ENCODE results near the gene UCHL5.
"Not testable (repeated sequence)": the region's sequence is repeated elsewhere in the genome, so short reads cannot be mapped to it uniquely, and the experiment has no call there.

Gene UCHL5

DNA sequence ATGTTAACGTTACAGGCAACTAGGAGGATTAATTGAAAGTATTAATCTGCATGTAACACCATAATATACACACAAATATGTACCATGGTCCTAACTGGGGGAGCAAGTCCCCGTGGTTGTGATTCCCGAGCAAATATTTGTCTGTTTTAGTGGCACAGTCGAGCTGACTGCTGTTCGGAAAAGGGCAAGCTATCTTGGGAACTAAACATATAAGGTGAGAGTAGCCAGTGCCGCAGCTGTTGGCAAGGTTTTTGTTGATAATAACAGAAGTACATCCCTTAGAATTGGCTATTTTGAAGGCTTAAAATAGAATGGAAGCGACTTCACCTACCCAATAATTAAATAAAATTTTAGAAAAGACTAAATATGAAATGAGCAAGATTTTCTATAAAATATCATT is 45.5 kb downstream of the UCHL5 start:
- in situ Hi-C loops (cut with MboI; ENCODE audit: low sequenced_read_pairs): loop anchor here (25.0 kb wide), 2 partner anchors 201 to 526 kb away; partner anchors contain the start of gene RGS2

DNA sequence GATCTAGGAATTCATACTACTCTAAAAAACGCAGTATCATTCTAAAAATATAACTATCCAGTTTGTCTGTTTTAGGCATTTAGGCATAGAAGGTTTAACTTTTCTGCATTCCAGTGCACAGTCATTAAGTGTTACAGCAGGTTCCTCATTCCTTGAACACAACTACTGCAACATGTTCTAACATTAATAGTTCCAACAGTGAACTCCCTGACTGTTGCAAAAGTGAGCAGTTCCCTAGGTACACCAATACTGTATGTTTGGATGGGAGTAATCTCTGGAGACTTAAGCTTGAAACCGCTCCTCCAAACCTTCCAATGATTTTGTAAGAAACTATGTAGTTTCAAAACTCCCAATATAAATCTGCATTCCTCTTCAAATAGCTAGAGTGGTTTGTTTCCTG is 46.2 kb downstream of the UCHL5 start:
- in situ Hi-C loops (cut with MboI; ENCODE audit: low sequenced_read_pairs): loop anchor here (25.0 kb wide), 2 partner anchors 201 to 526 kb away; partner anchors contain the start of gene RGS2

DNA sequence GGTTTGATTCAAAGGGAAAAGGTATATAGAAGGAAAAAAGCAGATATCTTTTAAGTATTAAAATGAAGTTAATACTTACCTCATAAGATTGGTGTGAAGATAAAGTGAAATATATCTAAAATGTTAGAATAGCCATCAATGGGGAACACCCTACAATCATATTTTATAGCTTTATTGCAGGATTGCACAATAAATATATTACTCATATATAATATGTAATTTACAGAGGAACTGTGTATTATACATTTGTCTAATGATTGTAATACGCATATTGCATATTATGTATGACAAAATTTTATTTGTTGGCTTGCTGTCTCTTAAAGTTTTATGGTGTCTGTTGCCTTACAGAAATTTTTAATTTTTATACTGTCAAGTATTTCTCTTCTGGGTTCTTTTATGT is 47.8 kb downstream of the UCHL5 start:
- in situ Hi-C loops (cut with MboI; ENCODE audit: low sequenced_read_pairs): loop anchor here (25.0 kb wide), 2 partner anchors 199 to 524 kb away; partner anchors contain the start of gene RGS2

DNA sequence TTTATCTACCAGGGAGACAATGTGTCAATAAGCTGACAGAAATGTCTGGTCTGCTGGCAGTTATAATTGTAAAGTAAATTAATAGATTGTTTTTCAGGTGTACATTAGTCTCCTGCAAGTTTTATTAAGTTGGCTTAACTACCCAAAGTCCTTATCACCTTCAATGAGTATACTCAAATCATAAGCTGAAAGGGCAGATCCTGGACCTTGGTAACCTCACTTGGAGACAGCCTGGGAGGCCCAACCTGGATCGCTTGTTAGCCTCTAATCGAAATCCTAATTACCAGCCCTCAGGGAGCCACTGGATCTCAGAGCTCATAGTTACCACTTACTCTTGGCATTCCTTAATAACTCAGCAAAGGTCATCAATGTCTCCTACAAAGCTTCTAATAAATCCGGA is 49.7 kb downstream of the UCHL5 start:
- in situ Hi-C loops (cut with MboI; ENCODE audit: low sequenced_read_pairs): loop anchor here (25.0 kb wide), 2 partner anchors 197 to 522 kb away; partner anchors contain the start of gene RGS2

DNA sequence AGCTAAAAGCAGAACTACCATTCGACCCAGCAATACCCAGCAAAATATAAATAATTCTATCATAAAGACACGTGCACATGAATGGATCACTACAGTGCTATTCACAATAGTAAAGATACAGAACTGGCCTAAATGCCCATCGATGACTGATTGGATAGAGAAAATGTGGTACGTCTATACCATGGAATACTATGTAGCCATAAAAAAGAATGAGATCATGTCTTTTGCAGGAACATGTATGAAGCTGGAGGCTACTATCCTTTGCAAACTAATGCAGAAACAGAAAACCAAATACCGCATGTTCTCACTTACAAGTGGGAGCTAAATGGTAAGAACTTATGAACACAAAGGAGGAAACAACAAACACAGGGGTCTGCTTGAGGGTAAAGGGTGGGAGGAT is 53.4 kb downstream of the UCHL5 start:
- in situ Hi-C loops (cut with MboI; ENCODE audit: low sequenced_read_pairs): loop anchor here (25.0 kb wide), 2 partner anchors 193 to 518 kb away; partner anchors contain the start of gene RGS2

DNA sequence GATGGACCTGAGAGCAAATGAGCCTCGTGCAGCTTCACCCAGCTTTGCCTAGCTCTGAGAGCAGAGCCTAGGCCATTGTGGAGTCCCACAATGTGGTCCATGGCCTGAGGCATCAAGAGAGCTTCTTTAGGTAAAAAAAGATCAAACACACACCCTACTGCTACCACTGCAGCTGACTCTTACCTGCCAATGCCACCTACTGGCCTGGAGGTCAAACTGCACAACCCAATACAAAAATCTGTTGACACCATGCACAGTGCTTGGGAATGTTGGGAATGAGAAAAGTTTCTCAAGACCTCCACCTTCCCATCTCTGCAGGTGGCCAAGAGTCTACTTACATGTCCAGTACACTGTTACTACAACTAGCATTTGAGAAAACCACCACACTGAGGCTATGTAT is 60.6 kb downstream of the UCHL5 start:
- in situ Hi-C loops (cut with MboI; ENCODE audit: low sequenced_read_pairs): no loop called here

DNA sequence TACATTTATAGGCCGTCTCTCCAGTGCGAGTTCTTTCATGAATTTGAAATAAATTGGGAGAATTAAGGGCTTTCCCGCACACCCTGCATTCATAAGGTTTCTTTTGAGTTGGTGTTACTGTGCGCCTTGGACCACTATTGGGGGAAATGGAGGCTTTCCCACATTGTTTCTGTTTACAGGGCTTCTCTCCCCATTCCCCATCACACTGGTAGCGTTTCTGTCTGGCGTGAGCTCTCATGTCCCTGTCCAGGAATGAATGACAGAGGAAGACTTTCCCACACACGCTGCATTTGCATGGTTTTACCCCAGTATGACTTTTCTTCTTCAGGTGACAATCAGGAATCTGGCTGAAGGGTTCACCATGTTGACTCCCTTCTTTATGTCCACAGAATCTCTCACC is 65.0 kb downstream of the UCHL5 start:
- in situ Hi-C loops (cut with MboI; ENCODE audit: low sequenced_read_pairs): no loop called here

DNA sequence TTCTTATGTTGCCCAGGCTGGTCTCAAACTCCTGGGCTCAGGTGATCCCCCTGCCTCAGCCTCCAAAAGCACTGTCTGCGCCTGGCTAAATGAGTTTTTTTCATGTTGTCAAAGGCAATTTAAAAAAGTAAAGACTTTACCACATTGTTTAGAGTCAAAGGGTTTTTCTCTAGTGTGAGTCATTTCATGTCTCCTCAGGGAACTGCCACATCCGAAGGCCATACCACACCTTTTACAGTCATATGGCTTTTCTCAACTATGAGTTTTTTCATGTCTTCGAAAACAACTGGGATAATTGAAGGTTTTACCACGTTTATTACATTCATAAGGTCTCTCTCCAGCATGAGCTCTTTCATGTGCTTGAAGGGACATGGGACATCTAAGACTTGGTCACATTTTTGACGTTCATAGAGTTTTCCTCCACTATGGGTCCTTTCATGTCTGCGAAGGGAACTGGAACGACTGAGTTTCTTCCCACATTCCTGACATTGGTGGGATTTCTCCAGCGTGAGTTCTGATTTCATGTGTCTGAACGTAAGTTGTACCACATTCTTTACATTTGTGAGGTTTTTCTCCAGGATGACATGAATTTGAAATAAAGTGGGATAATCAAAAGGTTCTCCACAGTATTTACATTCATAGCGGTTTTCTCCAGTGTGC is 65.6 kb downstream of the UCHL5 start:
- in situ Hi-C loops (cut with MboI; ENCODE audit: low sequenced_read_pairs): no loop called here

DNA sequence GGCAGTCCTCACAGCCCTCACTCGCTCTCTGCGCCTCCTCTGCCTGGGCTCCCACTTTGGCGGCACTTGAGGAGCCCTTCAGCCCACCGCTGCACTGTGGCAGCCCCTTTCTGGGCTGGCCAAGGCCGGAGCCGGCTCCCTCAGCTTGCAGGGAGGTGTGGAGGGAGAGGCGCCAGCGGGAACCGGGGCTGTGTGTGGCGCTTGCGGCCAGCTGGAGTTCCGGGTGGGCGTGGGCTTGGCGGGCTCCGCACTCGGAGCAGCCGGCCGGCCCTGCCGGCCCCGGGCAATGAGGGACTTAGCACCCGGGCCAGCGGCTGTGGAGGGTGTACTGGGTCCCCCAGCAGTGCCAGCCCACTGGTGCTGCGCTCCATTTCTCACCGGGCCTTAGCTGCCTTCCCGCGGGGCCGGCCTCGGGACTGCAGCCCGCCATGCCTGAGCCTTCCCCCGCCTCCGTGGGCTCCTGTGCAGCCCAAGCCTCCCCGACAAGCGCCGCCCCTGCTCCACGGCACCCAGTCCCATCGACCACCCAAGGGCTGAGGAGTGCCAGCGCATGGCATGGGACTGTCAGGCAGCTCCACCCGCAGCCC is 72.3 kb downstream of the UCHL5 start:
- in situ Hi-C loops (cut with MboI; ENCODE audit: low sequenced_read_pairs): not testable (repeated sequence)

DNA sequence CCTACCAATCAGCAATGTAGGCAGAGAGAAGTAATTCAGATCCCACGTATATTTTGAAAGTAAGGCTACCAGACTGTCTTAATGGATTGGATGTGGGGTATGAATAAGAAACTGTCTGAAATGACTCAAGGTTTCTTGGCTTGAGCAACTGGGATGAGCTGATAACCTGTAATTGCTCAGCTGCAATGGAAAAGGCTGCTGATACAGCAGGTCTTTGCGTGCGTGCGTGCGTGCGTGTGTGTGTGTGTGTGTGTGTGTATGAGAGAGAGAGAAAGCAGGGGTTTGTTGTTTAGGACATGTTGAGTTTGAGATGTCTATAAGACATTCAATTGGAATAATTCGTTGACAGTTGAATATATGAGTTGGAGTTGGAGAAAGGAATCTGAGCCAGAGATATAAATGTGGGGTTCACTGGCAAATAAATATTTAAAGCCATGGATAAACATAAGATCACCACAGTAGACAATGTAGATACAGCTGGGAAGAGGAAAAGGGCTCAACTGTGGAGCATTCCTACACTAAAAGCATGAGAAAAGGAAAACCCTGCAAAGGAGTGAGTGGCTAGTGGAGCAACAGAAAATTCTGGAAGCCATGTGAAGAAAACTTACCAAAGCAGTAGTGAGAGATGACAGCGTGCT is 72.9 kb downstream of the UCHL5 start:
- in situ Hi-C loops (cut with MboI; ENCODE audit: low sequenced_read_pairs): no loop called here

DNA sequence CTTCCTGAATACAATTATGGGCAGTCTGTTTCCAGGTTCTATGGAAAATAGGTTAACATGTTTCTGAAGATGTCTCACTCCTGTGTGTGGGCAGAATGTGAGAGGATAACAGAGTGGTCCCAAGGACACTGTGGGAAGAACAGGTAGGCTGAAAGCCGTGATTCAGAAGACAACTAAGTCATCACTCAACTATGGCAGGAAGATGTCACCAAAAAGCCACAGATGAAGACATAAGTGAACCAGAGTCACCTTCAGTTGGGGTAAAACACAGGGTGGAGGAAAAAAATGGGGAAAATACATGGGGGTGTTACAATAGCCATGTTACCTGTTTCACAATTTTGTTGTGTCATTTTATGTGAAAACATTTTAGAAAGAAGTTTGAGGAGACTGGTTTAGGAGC is 75.1 kb downstream of the UCHL5 start:
- in situ Hi-C loops (cut with MboI; ENCODE audit: low sequenced_read_pairs): no loop called here

DNA sequence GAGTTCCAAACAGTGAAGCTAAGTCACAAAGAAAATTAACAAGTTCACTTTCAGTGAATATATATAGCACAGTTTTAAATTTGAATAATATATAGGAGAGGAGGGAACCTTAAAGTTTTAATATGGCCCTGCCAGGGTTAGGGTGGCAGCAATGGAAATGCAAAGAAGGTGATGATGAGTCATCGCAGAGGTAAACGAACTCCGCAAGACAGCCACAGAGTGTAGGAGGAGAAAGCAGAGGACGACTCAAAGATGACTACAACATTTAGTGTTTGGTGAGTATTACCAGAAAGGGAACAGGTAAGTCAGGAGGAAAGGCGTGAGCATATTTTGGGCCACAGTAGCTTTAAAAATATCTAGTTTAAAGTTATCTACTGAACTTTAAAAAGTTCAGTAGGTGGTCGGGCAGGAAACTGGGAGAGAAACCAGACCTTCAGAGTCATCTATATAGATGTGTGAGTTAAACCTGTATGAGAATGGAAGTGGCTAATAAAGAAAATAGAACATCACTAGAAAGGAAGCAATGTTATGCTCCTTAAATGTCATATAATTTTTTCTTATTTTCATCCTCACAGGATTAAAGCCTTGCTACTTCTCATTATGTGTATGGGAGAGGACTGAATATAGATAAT is 75.7 kb downstream of the UCHL5 start:
- in situ Hi-C loops (cut with MboI; ENCODE audit: low sequenced_read_pairs): no loop called here

DNA sequence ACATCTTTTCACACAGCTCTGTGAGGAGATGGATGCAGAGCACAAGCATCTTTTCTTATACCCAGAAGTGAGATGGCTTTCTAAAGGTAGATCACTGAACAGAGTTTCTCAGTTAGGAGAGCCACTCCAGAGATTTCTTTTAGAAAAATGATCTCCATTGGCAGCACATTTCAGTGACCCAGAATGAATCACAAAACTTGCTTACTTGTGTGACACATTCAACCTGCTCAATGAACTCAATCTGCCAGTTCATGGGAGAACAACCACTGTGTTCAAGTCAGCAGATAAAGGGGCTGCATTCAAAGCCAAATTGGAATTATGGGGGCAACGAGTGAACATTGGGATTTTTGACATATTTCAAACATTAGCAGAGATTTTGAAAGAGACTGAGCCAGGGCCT is 78.3 kb downstream of the UCHL5 start:
- in situ Hi-C loops (cut with MboI; ENCODE audit: low sequenced_read_pairs): no loop called here

DNA sequence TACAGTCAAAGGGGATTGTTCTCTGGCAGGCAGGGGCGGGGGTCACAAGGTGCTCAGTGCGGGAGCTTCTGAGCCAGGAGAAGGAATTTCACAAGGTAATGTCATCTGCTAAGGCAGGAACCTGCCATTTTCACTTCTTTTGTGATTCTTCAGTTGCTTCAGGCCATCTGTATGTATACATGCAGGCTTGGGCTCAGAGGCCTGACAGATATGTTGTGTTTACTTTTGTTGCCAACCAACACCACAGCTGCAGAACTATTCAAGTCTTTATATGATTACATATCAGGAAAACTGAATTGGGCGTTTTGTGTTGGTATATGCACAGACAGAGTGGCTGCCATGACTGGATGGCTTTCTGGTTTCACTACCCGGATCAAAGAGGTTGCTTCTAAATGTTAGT is 78.8 kb downstream of the UCHL5 start:
- in situ Hi-C loops (cut with MboI; ENCODE audit: low sequenced_read_pairs): not testable (repeated sequence)

DNA sequence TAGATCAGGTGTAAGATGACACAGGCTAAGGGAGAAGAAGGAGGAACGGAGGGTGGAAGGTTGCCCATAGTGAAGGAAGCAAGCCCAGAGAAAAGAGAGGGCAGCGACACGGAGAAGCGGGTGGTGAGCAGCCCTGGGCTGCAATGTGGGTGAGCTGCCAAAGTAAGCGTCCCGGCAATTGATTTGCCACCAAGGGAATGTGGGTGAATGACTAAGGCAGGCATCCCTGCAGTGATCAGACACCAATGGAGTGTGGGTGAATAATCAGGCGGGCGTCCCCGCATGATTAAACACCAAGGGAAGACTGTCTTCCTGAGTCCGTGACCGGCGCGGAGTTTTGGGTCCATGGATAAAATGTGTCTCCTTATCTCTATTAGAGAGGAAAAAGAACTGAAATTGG is 79.6 kb downstream of the UCHL5 start:
- in situ Hi-C loops (cut with MboI; ENCODE audit: low sequenced_read_pairs): no loop called here

DNA sequence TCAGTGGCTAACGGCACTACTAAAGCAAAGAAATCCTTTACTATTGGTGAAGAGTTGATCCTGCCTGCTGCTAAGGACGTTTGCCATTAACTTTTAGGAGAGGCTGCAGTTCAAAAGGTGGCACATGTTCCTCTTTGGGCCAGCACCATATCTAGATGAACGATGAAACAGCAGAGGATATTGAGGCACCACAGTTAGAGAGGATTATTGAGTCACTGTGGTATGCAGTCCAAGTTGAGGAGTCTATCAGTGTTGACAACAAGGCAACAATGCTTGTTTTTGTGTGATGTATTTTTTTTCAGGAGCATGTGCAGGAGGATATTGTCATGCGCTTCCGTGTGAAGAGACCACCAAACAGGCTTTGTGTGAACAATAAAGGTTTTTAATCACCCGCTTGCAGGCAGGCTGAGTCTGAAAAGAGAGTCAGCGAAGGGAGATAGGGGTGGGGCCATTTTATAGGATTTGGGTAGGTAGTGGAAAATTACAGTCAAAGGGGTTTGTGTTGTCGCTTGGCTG is 80.9 kb downstream of the UCHL5 start:
- in situ Hi-C loops (cut with MboI; ENCODE audit: low sequenced_read_pairs): no loop called here

DNA sequence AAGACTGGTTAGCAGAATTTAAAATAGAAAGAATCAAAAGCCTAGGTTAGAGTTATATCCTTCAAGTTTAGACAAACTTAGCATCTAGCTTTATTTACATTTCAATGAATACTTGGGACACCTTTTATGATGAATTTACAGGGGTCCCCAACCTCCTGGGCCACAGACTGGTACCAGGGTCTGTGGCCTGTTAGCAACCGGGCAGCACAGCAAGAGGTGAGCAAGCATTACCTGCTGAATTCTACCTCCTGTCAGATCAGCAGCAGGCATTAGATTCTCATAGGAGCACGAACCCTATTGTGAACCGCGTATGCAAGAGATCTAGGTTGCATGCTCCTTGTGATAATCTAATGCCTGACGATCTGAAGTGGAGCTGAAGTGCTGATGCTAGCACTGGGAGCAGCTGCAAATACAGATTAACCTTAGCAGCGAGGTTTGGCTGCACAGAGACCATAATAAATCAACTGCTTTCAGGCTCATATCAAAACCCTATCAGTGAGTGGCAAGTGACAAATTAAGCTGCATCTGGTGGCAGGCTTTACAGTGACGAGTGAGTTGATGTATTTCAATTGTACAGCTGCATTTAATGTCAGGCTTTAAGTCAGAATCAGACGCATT is 82.0 kb downstream of the UCHL5 start:
- in situ Hi-C loops (cut with MboI; ENCODE audit: low sequenced_read_pairs): no loop called here

DNA sequence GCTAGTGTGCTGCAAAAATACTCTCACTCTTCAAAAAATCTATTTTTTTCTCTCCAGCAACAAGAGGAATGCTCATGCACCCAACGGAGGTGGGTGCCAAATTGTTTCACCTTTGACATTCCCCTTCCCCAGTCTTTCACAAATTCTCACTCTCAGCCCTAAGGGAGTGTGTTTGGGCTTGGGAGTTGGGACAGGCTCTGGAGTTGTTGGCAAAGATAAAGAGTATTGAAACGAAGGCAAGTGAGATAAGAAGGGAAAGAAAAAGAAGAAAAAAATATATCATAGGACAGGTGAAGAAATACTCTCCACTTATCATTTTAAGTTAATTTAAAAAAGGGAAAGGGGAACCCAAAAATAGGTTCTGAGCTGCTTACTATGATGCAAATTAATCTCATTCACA is 82.6 kb downstream of the UCHL5 start:
- in situ Hi-C loops (cut with MboI; ENCODE audit: low sequenced_read_pairs): no loop called here

DNA sequence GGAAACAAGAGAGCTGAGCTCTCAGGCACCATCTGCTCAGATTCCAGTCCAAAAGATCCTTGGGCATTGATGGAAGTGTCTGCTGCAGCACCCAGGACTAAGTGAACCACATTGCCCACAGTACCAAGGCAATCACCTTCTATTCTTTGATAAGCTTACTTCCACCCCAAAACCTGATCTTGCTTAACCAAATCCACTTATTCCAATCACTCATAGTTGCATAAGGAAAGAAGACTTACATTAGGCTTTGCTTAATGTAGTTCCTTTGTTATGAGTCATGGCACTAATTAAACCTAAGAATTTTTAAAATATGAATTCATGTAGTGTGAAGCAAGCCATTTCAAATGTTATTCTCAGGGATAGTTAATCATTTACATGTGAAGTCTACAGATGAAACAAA is 84.5 kb downstream of the UCHL5 start:
- in situ Hi-C loops (cut with MboI; ENCODE audit: low sequenced_read_pairs): no loop called here

DNA sequence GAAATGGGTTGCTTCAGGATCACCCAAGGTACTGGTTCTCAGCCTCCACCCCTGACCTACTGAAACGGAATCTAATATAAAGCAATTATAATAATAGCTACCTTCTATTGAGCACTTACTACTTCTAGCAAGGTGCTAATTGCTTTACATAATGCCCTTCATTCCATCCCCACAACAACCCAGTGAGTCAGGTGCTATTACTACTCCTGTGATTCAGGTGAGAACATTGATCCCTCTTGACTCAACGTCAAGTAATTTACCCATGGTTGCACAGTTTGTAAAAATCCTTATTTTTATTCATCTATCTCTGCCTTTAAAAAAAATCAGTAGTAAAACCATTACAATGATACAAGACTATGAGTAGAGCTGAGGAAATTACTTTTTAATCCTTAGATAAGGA is 85.2 kb downstream of the UCHL5 start:
- in situ Hi-C loops (cut with MboI; ENCODE audit: low sequenced_read_pairs): no loop called here

DNA sequence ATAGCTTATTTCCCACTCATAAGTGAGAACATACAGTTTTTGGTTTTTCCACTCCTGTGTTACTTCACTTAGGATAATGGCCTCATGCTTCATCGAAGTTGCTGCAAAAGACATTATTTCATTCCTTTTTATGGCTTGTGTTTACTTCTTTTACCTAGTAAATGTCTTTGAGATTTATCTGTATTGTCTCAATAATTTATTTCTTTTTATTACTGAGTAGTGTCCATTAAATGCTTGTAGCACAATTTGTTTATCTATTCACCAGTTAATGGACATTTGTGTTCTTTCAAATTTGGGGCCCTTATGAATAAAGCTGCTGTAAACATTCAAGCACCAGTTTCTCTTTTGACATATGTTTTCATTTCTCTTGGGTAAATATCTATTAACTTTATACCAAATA is 86.0 kb downstream of the UCHL5 start:
- in situ Hi-C loops (cut with MboI; ENCODE audit: low sequenced_read_pairs): no loop called here

All from HL-60/S4 (cell line).